HepG2 (cell line): ENCODE results near the gene CLEC16A. TPM values are rescaled to one million over a fixed set of nuclear protein-coding genes. Genes with fewer than 3 reads are reported as not detected.

Source experiments
- ATAC-seq: fragments of 200-7000 bp; cut with Tn5 transposase; 3 replicates; pipeline ENCODE4 v1.9.1; 2020; ENCODE audit warnings: mild to moderate bottlenecking, moderate library complexity
- BruUV-seq: library from RNA; stranded (reverse); fragments of 400-500 nt; replicated peaks from 2 replicates; lab custom pipeline; 2021; lab: Mats Ljungman, UMichigan
- CTCF ChIA-PET: fragments of 300-600 bp; formaldehyde crosslinking; extraction: SDS; loops from one replicate; lab custom pipeline; 2021; ENCODE audit warnings: low total read pairs, inconsistent platforms, low intra/inter-chr PET ratio; lab: Yijun Ruan, JAX
- POLR2A ChIA-PET: fragments of 350-600 bp; sonication (Branson Sonifier 250); formaldehyde crosslinking; loops from one replicate; lab custom pipeline; 2020; ENCODE audit warnings: antibody characterized with exemption, inconsistent platforms; lab: Yijun Ruan, JAX
- DNase-seq: peaks from one replicate; pipeline ENCODE4 v3.0.0-alpha.2; 2015; ENCODE audit warnings: low spot score
- FAIRE-seq: peaks from 3 replicates; lab custom pipeline; 2011; peaks lifted over from hg19 to GRCh38; lab: Jason Lieb, UNC
- H2AFZ ChIP-seq: one replicate; pipeline ENCODE4 v1.6.1; 2011; ENCODE audit warnings: low read length, inconsistent platforms
- H3K27ac ChIP-seq: fragments of 300-600 bp; 3 replicates; pipeline ENCODE4 v1.8.0; 2011; ENCODE audit warnings: mixed run types, mild to moderate bottlenecking, mixed read lengths, low read length, inconsistent platforms; ENCODE audit not compliant: insufficient read depth; ENCODE audit errors: extremely low read length
- H3K27me3 ChIP-seq, 2 experiments: fragments of 200-600 bp in 1 of 2; 2 replicates in 1 of 2; 3 replicates in 1 of 2; pipeline versions ENCODE4 v1.6.0 to v1.8.0; 2011; ENCODE audit warnings: low read length in 2 of 2, mild to moderate bottlenecking in 2 of 2, moderate library complexity in 2 of 2, inconsistent platforms in 1 of 2; ENCODE audit not compliant: insufficient read depth in 2 of 2, control insufficient read depth in 1 of 2
- H3K36me3 ChIP-seq, 2 experiments: fragments of 200-600 bp in 1 of 2; replicated peaks in 1 of 2; 2 replicates in 1 of 2; 3 replicates in 1 of 2; pipeline versions ENCODE4 v1.5.1 to v1.8.0; 2011; ENCODE audit warnings: low read length in 2 of 2, inconsistent platforms in 1 of 2; ENCODE audit not compliant: insufficient read depth in 2 of 2, control insufficient read depth in 1 of 2
- H3K4me1 ChIP-seq: 2 replicates; pipeline ENCODE4 v1.5.1; 2012; ENCODE audit warnings: low read length, inconsistent platforms; ENCODE audit not compliant: insufficient read depth
- H3K4me2 ChIP-seq: 2 replicates; pipeline ENCODE4 v1.6.0; 2011; ENCODE audit warnings: low read depth, low read length, inconsistent platforms
- H3K4me3 ChIP-seq, 3 experiments: fragments of 200-600 bp in 1 of 3; sonication (generic), shearing (Covaris generic) in 1 of 3; replicated peaks in 1 of 3; 2 replicates each; pipeline ENCODE4 v1.5.1; 2011 to 2016; ENCODE audit warnings: low read length in 3 of 3, inconsistent platforms in 2 of 3, low read depth in 2 of 3, mild to moderate bottlenecking in 2 of 3, control low read depth in 1 of 3, mixed read lengths in 1 of 3; ENCODE audit not compliant: insufficient read depth in 1 of 3
- H3K79me2 ChIP-seq: one replicate; pipeline ENCODE4 v1.6.1; 2011; ENCODE audit warnings: low read length, inconsistent platforms; ENCODE audit not compliant: insufficient read depth
- H3K9ac ChIP-seq: 2 replicates; pipeline ENCODE4 v1.6.0; 2011; ENCODE audit warnings: mild to moderate bottlenecking, low read depth, low read length, inconsistent platforms; ENCODE audit not compliant: insufficient read depth
- H3K9me3 ChIP-seq: 2 replicates; pipeline ENCODE4 v1.5.1; 2012; ENCODE audit warnings: mild to moderate bottlenecking, low read length
- H4K20me1 ChIP-seq: 2 replicates; pipeline ENCODE4 v1.6.0; 2011; ENCODE audit warnings: inconsistent platforms, mild to moderate bottlenecking, low read length, moderate library complexity; ENCODE audit not compliant: insufficient read depth
- GMEB1 ChIP-seq: sonication (generic); formaldehyde crosslinking; IDR thresholded peaks from 2 replicates; pipeline ENCODE4 v1.5.1; 2020; ENCODE audit warnings: missing genetic modification reagents, mild to moderate bottlenecking, borderline replicate concordance
- KLF6 ChIP-seq: IDR thresholded peaks from 2 replicates; pipeline ENCODE4 v1.8.0; 2016; ENCODE audit warnings: missing biosample characterization, missing genetic modification reagents
- MEF2D ChIP-seq: sonication (generic); formaldehyde crosslinking; IDR thresholded peaks from 2 replicates; pipeline ENCODE4 v1.5.1; 2020; ENCODE audit warnings: mild to moderate bottlenecking, missing genetic modification reagents
- MIER2 ChIP-seq: IDR thresholded peaks from 2 replicates; pipeline ENCODE4 v1.6.1; 2016; ENCODE audit warnings: missing biosample characterization, missing genetic modification reagents
- NPAS2 ChIP-seq: sonication (generic); formaldehyde crosslinking; IDR thresholded peaks from 2 replicates; pipeline ENCODE4 v1.8.0; 2022; ENCODE audit warnings: mild to moderate bottlenecking, missing genetic modification reagents, borderline replicate concordance
- RNF219 ChIP-seq: sonication (generic); formaldehyde crosslinking; IDR thresholded peaks from 2 replicates; pipeline ENCODE4 v1.5.0; 2020; ENCODE audit warnings: mild to moderate bottlenecking, missing genetic modification reagents
- SMAD1 ChIP-seq: sonication (generic); formaldehyde crosslinking; IDR thresholded peaks from 2 replicates; pipeline ENCODE4 v1.4.0; 2020; ENCODE audit warnings: missing genetic modification reagents, low read depth, mild to moderate bottlenecking, borderline replicate concordance
- TRAFD1 ChIP-seq: sonication (generic); formaldehyde crosslinking; IDR thresholded peaks from 2 replicates; pipeline ENCODE4 v1.5.1; 2020; ENCODE audit warnings: missing genetic modification reagents, mild to moderate bottlenecking, borderline replicate concordance
- ZNF335 ChIP-seq: sonication (generic); formaldehyde crosslinking; IDR thresholded peaks from 2 replicates; pipeline ENCODE4 v1.4.0; 2020; ENCODE audit warnings: missing genetic modification reagents
- ZNF343 ChIP-seq: sonication (generic); formaldehyde crosslinking; IDR thresholded peaks from 2 replicates; pipeline ENCODE4 v1.4.0; 2020; ENCODE audit warnings: mild to moderate bottlenecking, missing genetic modification reagents
- ZNF598 ChIP-seq: sonication (generic); formaldehyde crosslinking; IDR thresholded peaks from 2 replicates; pipeline ENCODE4 v1.5.1; 2020; ENCODE audit warnings: mild to moderate bottlenecking, missing genetic modification reagents, borderline replicate concordance
- ZNF615 ChIP-seq: sonication (generic); formaldehyde crosslinking; IDR thresholded peaks from 2 replicates; pipeline ENCODE4 v1.5.0; 2020; ENCODE audit warnings: mild to moderate bottlenecking, missing genetic modification reagents, borderline replicate concordance
- ZSCAN31 ChIP-seq: sonication (generic); formaldehyde crosslinking; IDR thresholded peaks from 2 replicates; pipeline ENCODE4 v1.5.0; 2020; ENCODE audit warnings: low read depth, mild to moderate bottlenecking, missing genetic modification reagents
- ZSCAN9 ChIP-seq: IDR thresholded peaks from 2 replicates; pipeline ENCODE4 v1.6.1; 2016; ENCODE audit warnings: borderline replicate concordance
- WGBS: methylation state at CpG from one replicate; pipeline ENCODE4 v1.1.6; 2017; ENCODE audit warnings: low lambda C conversion rate; 5-methylcytosine and 5-hydroxymethylcytosine counted together
- in situ Hi-C: cut with HindIII; loops from 2 replicates; pipeline ENCODE4 v1.10.0; 2017; ENCODE audit warnings: low pct_unique_long_range_greater_than_20kb; ENCODE audit not compliant: extremely low pct_ligation_motif_present
- intact Hi-C: fragments of 100-400 bp; cut with micrococcal nuclease; formaldehyde crosslinking; loops from one replicate; pipeline ENCODE4 v1.10.0; 2022; ENCODE audit not compliant: unreplicated experiment
- polyA plus RNA-seq, 8 experiments: library from polyadenylated mRNA; depleted of rRNA in 3 of 8; stranded (reverse) in 7 of 8; unstranded in 1 of 8; fragments of >200 nt; fragmentation: Illumina TruSeq in 4 of 8; extraction: Trizol in 4 of 8; gene quantifications; 2 replicates each; pipeline versions ENCODE4 v1.2.1 to v1.2.3, GENCODE V29; 2011 to 2016; ENCODE audit warnings: low read depth in 4 of 8, missing spikeins in 1 of 8, mixed read lengths in 1 of 8; ENCODE audit not compliant: insufficient read depth in 1 of 8
- total RNA-seq, 5 experiments: library from RNA; depleted of rRNA; stranded (reverse); fragments of >200 nt; fragmentation: Illumina TruSeq; extraction: Trizol; gene quantifications; 2 replicates each; pipeline ENCODE4 v1.2.3, GENCODE V29; 2016; ENCODE audit warnings: low read depth in 1 of 5

The CLEC16A gene
- total and polyA plus RNA-seq, 2 of the 13 experiments (the other 11 are each of a cell fraction or from before 2014, with no cell fraction given) = 8.5 to 10.3 TPM

- WGBS = 100% methylated on average over 7 of the region's 8 CpGs
- ChIA-PET CTCF (no interaction called here), POLR2A (no interaction called here)
- BruUV-seq = no TSS peak
- H3K27ac ChIP-seq = no peak overlapping the region
- no peaks in the 10 kb centered on the region for H3K27me3 ChIP-seq
- H3K9me3 ChIP-seq = no peaks in the 10 kb centered on the region
- intact Hi-C loops = no loop called here
- H3K4me2 ChIP-seq = no peak overlapping the region
- FAIRE-seq (no peak), ATAC-seq (no peak), DNase-seq (no peak)
- no peaks in the 10 kb centered on the region for H3K4me1 ChIP-seq
- H4K20me1 ChIP-seq = no peaks in the 10 kb centered on the region
- H3K9ac ChIP-seq = no peak overlapping the region
- peaks cover 15 to 37% of the 10 kb centered on the region in 2 experiments; a peak in 4 of 5 replicates for H3K36me3 ChIP-seq
- no peaks in the 10 kb centered on the region for H3K79me2 ChIP-seq
- no peak overlapping the region for H3K4me3 ChIP-seq
- no peak overlapping the region for H2AFZ ChIP-seq
- in situ Hi-C loops = no loop called here
- TF ChIP-seq ZNF615 = no peak
- TF ChIP-seq NPAS2 = no peak
- TF ChIP-seq GMEB1 (CRISPR knock-in tag) = no peak
- TF ChIP-seq ZSCAN31 (CRISPR knock-in tag) = no peak
- TF ChIP-seq ZNF335 (CRISPR knock-in tag) = no peak
- TF ChIP-seq SMAD1 (CRISPR knock-in tag) = no peak
- no peak for TF ChIP-seq TRAFD1
- no peak for TF ChIP-seq KLF6
- TF ChIP-seq MEF2D (CRISPR knock-in tag) = no peak
- no peak for TF ChIP-seq ZSCAN9 (CRISPR knock-in tag)
- TF ChIP-seq ZNF598 (CRISPR knock-in tag) = no peak
- TF ChIP-seq RNF219 (CRISPR knock-in tag) = no peak
- TF ChIP-seq MIER2 (CRISPR knock-in tag) = no peak
- TF ChIP-seq ZNF343 (CRISPR knock-in tag) = no peak
These were observed 95.4 kb downstream of the CLEC16A start for GRCh38 chr16:11039726-11040125.
